Calu3 (cell line): ENCODE data around the gene PLB1. TPM values are rescaled to one million over a fixed set of nuclear protein-coding genes. Genes with fewer than 3 reads are reported as not detected.

ENCODE experiments used
- BruUV-seq: library from RNA; stranded (reverse); fragments of 400-500 nt; replicated peaks from 2 replicates; lab custom pipeline; 2021; lab: Mats Ljungman, UMichigan
- CTCF ChIA-PET: fragments of 300-600 bp; sonication (Branson Sonifier 250); formaldehyde crosslinking; loops from one replicate; lab custom pipeline; 2022; ENCODE audit warnings: antibody characterized with exemption; lab: Charles Lee
- DNase-seq: peaks from one replicate; pipeline ENCODE4 v3.0.0; 2022
- H3K27ac Mint-ChIP-seq: one replicate; pipeline ENCODE4 v1.8.0; 2022; ENCODE audit warnings: mixed read lengths; ENCODE audit not compliant: unreplicated experiment
- H3K27me3 Mint-ChIP-seq: one replicate; pipeline ENCODE4 v1.8.0; 2022; ENCODE audit warnings: mixed read lengths; ENCODE audit not compliant: unreplicated experiment
- H3K36me3 Mint-ChIP-seq: one replicate; pipeline ENCODE4 v1.8.0; 2022; ENCODE audit warnings: mild to moderate bottlenecking, moderate library complexity, mixed read lengths; ENCODE audit not compliant: insufficient read depth, unreplicated experiment
- H3K4me1 Mint-ChIP-seq: one replicate; pipeline ENCODE4 v1.8.0; 2022; ENCODE audit warnings: mild to moderate bottlenecking, low read depth, mixed read lengths; ENCODE audit not compliant: unreplicated experiment
- H3K4me3 Mint-ChIP-seq: one replicate; pipeline ENCODE4 v1.8.0; 2022; ENCODE audit warnings: mild to moderate bottlenecking, low read depth, moderate library complexity, mixed read lengths; ENCODE audit not compliant: unreplicated experiment
- H3K9me3 Mint-ChIP-seq: one replicate; pipeline ENCODE4 v1.8.0; 2022; ENCODE audit warnings: low read depth, mixed read lengths; ENCODE audit not compliant: unreplicated experiment
- intact Hi-C: fragments of 100-400 bp; cut with micrococcal nuclease; formaldehyde crosslinking; loops from one replicate; pipeline ENCODE4 v1.10.0; 2022; ENCODE audit not compliant: unreplicated experiment
- total RNA-seq: library from RNA; stranded (reverse); gene quantifications from 2 replicates; pipeline ENCODE4 v1.2.3, GENCODE V29; 2022
- TF ChIP-seq, protein P1 (sequence below): fragments of 200-600 bp; IDR thresholded peaks from one replicate; pipeline ENCODE4 v1.8.0; 2022; ENCODE audit warnings: antibody characterized with exemption; ENCODE audit not compliant: unreplicated experiment

PLB1 gene
- total RNA-seq, 1 experiment from 2014 or later: 1.6 TPM

DNA sequence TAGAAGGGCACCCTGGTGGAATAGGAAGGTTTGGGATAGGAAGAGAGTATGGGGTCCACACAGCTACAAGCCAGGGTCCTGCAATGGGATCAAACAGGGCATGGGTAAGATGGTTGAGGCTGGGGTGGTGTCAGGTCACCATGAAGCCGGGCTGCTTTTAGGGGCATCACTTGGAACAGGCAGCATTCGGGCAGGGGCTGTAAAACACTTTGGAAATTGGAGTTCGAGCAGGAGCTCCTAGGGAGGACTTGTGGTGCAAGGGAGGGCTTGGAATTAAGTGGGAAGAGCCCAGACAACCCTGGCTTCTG is 47.1 kb upstream of the PLB1 start:
- H3K36me3 Mint-ChIP-seq: no peaks in the 10 kb centered on the region
- H3K4me3 Mint-ChIP-seq: no peak overlapping the region
- no peaks in the 10 kb centered on the region for H3K27me3 Mint-ChIP-seq
- CTCF ChIA-PET: interaction anchor here (0.6 to 1.2 kb wide), 2 partner anchors 52 to 55 kb away, joined by 3 to 11 read pairs; no protein-coding TSS in a partner anchor
- intact Hi-C loops: no loop called here
- DNase-seq: no peak
- H3K4me1 Mint-ChIP-seq: peaks cover 32% of the 10 kb centered on the region
- no peaks in the 10 kb centered on the region for H3K9me3 Mint-ChIP-seq
- H3K27ac Mint-ChIP-seq: no peak overlapping the region
- no TSS peak for BruUV-seq
- TF ChIP-seq, protein P1, sequence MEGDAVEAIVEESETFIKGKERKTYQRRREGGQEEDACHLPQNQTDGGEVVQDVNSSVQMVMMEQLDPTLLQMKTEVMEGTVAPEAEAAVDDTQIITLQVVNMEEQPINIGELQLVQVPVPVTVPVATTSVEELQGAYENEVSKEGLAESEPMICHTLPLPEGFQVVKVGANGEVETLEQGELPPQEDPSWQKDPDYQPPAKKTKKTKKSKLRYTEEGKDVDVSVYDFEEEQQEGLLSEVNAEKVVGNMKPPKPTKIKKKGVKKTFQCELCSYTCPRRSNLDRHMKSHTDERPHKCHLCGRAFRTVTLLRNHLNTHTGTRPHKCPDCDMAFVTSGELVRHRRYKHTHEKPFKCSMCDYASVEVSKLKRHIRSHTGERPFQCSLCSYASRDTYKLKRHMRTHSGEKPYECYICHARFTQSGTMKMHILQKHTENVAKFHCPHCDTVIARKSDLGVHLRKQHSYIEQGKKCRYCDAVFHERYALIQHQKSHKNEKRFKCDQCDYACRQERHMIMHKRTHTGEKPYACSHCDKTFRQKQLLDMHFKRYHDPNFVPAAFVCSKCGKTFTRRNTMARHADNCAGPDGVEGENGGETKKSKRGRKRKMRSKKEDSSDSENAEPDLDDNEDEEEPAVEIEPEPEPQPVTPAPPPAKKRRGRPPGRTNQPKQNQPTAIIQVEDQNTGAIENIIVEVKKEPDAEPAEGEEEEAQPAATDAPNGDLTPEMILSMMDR: no peak

GRCh38 chr2:28449126-28449487 is 46.8 kb upstream of the PLB1 start:
- CTCF ChIA-PET: interaction anchor here (0.6 to 1.2 kb wide), 2 partner anchors 53 to 55 kb away, joined by 3 to 11 read pairs; no protein-coding TSS in a partner anchor

GRCh38 chr2:28449488-28450395 is 46.1 kb upstream of the PLB1 start:
- Mint-ChIP-seq H3K4me3 (no peak overlapping the region), H3K27me3 (no peaks in the 10 kb centered on the region), H3K4me1 (peaks cover 32% of the 10 kb centered on the region), H3K27ac (peak overlapping the region; percentile 47), H3K9me3 (no peaks in the 10 kb centered on the region), H3K36me3 (no peaks in the 10 kb centered on the region)
- BruUV-seq: no TSS peak
- peak; percentile 65 for DNase-seq
- intact Hi-C loops: no loop called here
- TF ChIP-seq, protein P1: no peak
- CTCF ChIA-PET: interaction anchor here (0.6 to 1.2 kb wide), 2 partner anchors 53 to 56 kb away, joined by 3 to 11 read pairs; no protein-coding TSS in a partner anchor

More at GRCh38 chr2:28449126-28449487, 46.8 kb upstream of the PLB1 start:
- no peaks in the 10 kb centered on the region for H3K36me3 Mint-ChIP-seq
- intact Hi-C loops: no loop called here
- no peak overlapping the region for H3K27ac Mint-ChIP-seq
- no peaks in the 10 kb centered on the region for H3K27me3 Mint-ChIP-seq
- no peak overlapping the region for H3K4me3 Mint-ChIP-seq
- no peaks in the 10 kb centered on the region for H3K9me3 Mint-ChIP-seq
- peaks cover 32% of the 10 kb centered on the region for H3K4me1 Mint-ChIP-seq
- no TSS peak for BruUV-seq
- TF ChIP-seq, protein P1: no peak
- no peak for DNase-seq

- intact Hi-C loops: no loop called here
- CTCF ChIA-PET: no interaction called here
- BruUV-seq: no TSS peak
- TF ChIP-seq, protein P1: no peak
- Mint-ChIP-seq H3K27ac (no peak overlapping the region), H3K4me3 (no peak overlapping the region), H3K27me3 (no peaks in the 10 kb centered on the region), H3K4me1 (peaks cover 27% of the 10 kb centered on the region), H3K9me3 (no peaks in the 10 kb centered on the region), H3K36me3 (no peaks in the 10 kb centered on the region)
- no peak for DNase-seq
These were observed 44.8 kb upstream of the PLB1 start for GRCh38 chr2:28450901-28451565.
